Stimulated activated naive CD4-positive, alpha-beta T cell treated with Interleukin-2 at 50 U/mL for 16 hours (primary cell): ENCODE measurements around the gene FNDC3B.
A peak's percentile ranks its signal among the peaks of the same experiment; 100 is the strongest.
"Not testable (repeated sequence)": the region's sequence is repeated elsewhere in the genome, so short reads cannot be mapped to it uniquely, and the experiment has no call there.

Experiments
- DNase-seq: peaks from one replicate; lab custom pipeline; 2025; lab: John Stamatoyannopoulos, UW

FNDC3B gene

DNA sequence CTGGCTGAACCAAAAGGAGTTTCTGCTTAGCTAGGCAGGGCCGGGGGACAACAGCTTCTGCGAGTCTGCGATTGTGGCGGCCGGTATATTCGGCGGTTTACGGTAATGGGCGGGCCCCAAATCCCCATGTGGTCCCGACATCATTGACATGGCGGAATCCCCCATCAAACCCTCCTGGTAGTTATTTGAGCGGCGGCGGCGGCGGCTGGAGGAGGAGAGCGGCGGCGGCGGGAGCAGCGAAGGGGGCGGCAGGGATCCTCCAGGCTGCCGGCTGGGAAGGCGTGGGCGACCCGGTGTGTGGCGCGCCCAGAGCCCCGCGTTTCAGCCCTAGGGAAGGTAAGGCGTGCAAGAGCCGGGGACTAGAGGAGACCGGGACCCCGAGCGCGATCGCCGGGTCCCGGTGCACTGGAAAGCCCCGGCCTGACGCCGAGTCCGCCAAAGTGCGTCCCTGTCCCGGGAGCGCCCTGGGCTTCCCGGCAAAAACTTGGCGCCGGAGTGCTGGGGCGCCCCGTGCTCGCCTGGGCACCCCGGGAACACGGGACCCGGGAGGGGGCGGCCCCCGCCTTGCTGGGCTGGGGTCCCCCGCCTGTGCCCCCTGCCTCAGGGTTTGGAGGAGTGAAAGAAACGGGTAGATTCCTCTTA is at the start of gene FNDC3B:
Gene FNDC3B, plus strand, starts transcription at position 143 of the 642 bp plus-strand sequence. CDS start 72,902 bp downstream, outside the sequence.
- peak; percentile 91 for DNase-seq

GRCh38 chr3:171990239-171990638 is 49.1 kb upstream of the FNDC3B start:
- DNase-seq, result not testable (repeated sequence)

GRCh38 chr3:171991166-171991565 is 48.2 kb upstream of the FNDC3B start:
- no peak for DNase-seq

DNA sequence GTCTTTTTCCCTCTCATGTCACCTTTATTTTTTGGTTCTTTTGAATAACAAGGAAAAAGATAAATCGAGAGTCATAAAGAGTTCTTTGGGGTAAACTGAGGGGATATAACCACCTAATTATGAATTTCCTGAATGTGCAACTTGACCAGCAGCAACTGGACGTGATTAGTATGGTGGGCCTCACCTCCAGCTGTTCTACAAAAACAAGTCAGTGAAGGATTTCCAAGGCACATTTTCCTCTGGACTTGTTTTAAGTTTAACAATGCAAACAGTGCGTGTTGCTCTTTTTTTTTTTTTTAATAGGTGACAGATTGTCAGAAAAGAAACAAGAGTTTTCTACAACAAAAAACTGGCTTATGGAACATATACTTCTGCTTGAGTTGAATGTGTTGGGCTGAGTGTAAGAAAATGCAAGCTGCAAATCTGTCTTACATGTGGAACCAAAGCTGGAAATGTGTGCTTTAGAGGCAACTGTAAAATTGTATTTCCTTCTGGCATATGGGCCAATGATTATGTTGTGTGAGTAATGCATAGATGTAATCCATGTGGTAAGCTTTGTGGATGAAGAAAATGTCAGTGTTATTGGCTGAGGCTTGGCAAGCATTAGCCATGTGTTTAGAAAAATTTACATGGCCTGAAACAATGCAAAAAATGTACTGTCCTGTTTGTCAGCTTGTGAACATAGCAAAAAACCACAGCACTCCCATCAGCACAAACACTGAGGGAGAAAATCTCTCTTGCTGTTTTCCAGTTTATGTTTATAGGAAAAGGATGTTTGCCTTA is 44.5 kb upstream of the FNDC3B start:
- DNase-seq, result no peak

GRCh38 chr3:171995486-171995885 is 43.9 kb upstream of the FNDC3B start:
- DNase-seq, result no peak

- no peak for DNase-seq
Measured at GRCh38 chr3:171996178-171996817, 43.1 kb upstream of the FNDC3B start.

- DNase-seq, result not testable (repeated sequence)
Measured at GRCh38 chr3:171998731-171999130, 40.6 kb upstream of the FNDC3B start.

DNA sequence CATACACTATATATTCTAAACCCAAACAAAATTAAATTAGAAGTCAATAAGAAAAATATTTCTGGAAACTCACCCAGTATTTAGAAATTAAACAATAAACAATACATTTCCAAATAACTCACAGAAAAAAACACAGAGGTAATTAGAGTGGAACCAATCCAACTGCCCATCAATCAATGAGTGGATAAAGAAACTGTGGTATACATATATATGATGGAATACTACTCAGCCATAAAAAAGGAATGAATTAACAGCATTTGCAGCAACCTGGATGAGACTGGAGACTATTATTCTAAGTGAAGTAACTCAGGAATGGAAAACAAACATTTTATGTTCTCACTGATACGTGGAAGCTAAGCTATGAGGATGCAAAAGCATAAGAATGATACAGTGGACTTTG is 37.8 kb upstream of the FNDC3B start:
- not testable (repeated sequence) for DNase-seq

DNA sequence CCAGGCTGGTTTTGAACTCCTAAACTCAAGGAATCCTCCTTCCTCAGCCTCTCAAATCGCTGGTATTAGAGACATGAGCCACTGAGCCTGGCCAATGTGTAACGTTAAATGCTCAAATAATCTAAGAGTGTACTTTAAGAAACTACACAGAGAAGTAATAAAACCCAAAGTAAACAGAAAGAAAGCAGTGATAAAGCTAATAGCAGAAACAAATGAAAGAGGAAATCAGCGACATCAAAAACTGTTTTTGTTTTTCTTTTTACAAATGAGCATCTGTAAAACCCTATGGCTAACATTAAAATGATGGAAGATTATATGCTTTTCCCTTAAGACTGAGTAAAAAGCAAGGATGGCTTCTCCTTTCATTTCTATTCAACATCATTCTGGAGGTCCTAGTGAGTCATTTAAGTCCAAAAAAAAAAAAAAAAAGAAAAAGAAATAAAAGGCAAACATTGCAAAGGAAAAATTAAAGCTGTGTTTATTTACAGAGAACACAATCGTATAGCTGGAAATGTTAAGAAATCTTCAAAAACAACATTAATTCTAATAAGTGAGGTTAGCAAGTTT is 36.8 kb upstream of the FNDC3B start:
- no peak for DNase-seq

GRCh38 chr3:172003146-172003545 is 36.2 kb upstream of the FNDC3B start:
- DNase-seq, result no peak

- no peak for DNase-seq
Measured at GRCh38 chr3:172007065-172007370, 32.4 kb upstream of the FNDC3B start.

GRCh38 chr3:172009803-172010202 is 29.6 kb upstream of the FNDC3B start:
- DNase-seq, result no peak

GRCh38 chr3:172012775-172013174 is 26.6 kb upstream of the FNDC3B start:
- no peak for DNase-seq

GRCh38 chr3:172014145-172014544 is 25.2 kb upstream of the FNDC3B start:
- DNase-seq, result no peak

DNA sequence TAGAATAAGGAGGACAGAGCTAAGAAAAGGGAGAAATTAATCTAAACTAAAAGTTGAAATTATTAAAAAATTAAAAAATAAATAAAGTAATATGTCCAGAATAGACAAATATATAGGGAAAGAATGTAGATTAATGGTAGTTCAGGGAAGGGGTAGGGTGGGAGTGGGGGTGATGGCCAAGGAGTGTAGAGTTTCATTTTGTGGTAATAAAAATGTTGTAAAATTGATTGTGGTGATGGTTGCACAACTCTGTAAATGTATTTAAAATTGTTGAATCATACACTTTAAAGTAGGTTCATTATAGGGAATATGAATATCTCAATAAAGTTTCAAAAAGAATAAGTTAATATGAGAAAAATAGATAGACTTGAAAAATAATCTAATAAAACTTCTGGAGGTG is 21.0 kb upstream of the FNDC3B start:
- no peak for DNase-seq

GRCh38 chr3:172020763-172021162 is 18.6 kb upstream of the FNDC3B start:
- no peak for DNase-seq

DNA sequence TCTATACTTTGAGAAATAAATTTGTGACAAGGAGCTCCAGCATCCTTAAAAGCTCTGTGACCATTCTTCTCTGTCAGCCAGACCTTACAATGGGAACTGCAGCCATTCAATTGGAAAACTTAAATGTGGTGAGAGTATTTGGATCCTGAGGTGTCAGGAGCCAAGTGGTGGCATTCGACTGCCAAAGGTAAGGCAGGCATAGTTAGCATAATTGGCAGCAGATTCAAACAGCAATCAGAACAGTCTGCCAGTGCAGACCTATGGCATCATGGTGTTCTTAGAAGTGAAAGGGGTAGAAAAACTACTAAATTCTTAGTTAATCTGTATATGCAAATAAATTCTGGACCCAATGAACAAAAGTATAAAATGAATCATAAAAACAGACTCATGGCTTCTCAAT is 18.2 kb upstream of the FNDC3B start:
- DNase-seq, result no peak

DNA sequence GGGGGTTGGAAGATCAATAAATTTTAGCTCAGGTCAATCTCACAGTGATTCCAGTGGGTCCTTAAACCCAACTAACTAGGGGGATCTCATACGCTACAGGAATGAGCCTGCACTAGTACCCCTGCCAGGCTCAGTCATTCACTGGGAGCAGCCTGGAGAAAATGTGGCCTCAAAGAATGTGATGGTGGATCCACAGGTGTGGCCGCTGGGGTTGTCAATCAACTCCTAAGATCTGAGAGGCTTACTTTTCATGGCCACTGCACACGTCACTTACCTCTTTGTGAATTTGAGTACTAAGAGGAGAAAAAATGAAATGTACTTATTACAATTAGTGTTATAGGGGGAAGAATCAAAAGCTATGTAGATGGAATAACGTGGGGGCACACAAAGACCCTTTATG is 17.5 kb upstream of the FNDC3B start:
- DNase-seq, result no peak

DNA sequence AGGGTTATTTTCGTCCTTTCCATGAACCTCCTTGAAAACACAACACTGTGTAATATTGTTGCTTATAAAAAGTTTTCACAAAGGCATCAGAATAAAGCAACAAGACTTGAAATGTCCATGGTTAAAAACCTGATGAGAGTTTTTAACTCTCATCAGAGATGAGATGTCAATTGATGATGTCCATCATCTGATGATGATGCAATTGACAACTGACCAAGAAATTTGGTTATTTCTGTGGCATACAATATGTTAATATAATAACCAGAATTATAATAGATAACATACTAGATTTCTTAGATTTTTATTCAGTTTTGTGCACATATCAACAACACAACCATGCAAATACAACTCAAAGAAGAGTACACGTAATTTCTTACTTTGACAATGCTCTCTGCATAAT is 15.5 kb upstream of the FNDC3B start:
- DNase-seq, result no peak

DNA sequence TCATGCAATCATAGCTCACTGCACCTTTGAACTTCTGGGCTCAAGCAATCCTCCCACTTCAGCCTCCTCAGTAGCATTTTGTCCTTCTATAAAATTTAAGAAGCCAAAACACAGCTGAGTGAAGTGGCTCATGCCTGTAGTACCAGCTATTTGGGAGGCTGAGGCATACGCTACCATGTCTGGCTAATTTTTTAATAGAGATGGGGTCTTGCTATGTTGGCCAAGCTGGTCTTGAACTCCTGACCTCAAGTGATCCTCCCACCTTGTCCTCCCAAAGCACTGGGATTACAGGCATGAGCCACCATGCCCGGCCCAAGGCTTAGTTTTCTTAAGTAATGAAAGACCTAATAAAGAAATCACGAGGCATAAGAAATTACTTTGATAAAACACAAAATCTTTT is 14.7 kb upstream of the FNDC3B start:
- DNase-seq, result no peak

- no peak for DNase-seq
Measured at GRCh38 chr3:172029425-172030098, 9.8 kb upstream of the FNDC3B start.

DNA sequence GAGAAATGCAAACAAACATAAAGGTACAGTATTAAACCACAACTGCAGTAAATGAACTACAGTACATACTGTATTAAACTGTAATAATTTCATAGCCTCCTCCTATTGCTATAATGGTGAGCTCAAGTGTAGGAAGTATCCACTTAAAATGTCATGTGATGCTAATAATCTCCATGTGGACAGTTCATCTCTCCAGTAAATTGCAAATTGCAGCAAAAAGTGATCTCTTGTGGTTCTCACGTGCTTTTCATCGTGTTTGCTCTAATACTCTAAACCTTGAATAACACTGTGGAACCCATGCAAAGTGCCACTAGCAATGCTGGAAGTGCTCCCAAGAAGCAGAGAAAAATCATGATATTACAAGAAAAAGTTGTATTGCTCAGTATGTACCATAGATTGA is 9.2 kb upstream of the FNDC3B start:
- DNase-seq, result no peak
